BJ (cell line): ENCODE data around the gene LSP1. TPM values are rescaled to one million over a fixed set of nuclear protein-coding genes. Genes with fewer than 3 reads are reported as not detected.

Source experiments
- CTCF ChIA-PET: fragments of 350-600 bp; formaldehyde crosslinking; extraction: SDS; loops from one replicate; lab custom pipeline; 2021; ENCODE audit warnings: antibody characterized with exemption, inconsistent platforms; lab: Yijun Ruan, JAX
- POLR2A ChIA-PET: fragments of 300-600 bp; sonication (Branson Sonifier 250); formaldehyde crosslinking; extraction: SDS; loops from one replicate; lab custom pipeline; 2021; ENCODE audit warnings: antibody characterized with exemption; lab: Charles Lee
- DNase-seq: peaks from one replicate; pipeline ENCODE4 v3.0.0-alpha.2; 2011; ENCODE audit warnings: low read depth
- H3K27me3 ChIP-seq: 2 replicates; pipeline ENCODE4 v1.6.0; 2011; ENCODE audit warnings: low read length; ENCODE audit not compliant: control insufficient read depth, insufficient read depth
- H3K36me3 ChIP-seq: 2 replicates; pipeline ENCODE4 v1.5.1; 2011; ENCODE audit warnings: low read length; ENCODE audit not compliant: control insufficient read depth, insufficient read depth
- H3K4me3 ChIP-seq: 2 replicates; pipeline ENCODE4 v1.5.1; 2011; ENCODE audit warnings: low read depth, mild to moderate bottlenecking, control low read depth, low read length
- CTCF ChIP-seq: IDR thresholded peaks from 2 replicates; pipeline ENCODE4 v1.5.1; 2011; ENCODE audit warnings: low read depth, mild to moderate bottlenecking, control low read depth, inconsistent platforms, low read length, moderate library complexity; ENCODE audit not compliant: insufficient read depth
- polyA plus RNA-seq: library from polyadenylated mRNA; depleted of rRNA; stranded (reverse); fragments of >200 nt; gene quantifications from 2 replicates; pipeline ENCODE4 v1.2.3, GENCODE V29; 2011

The LSP1 gene
- polyA plus RNA-seq, 1 experiment: not detected

GRCh38 chr11:1866226-1866625 is 13.3 kb downstream of the LSP1 start:
- ChIA-PET POLR2A (no interaction called here), CTCF (interaction anchor here (0.9 to 2.4 kb wide), 3 partner anchors 10 to 83 kb away, joined by 3 to 7 read pairs (median 7); no protein-coding TSS in a partner anchor)
- peaks cover 2% of the 10 kb centered on the region; the same call in 1 of the 2 replicates for H3K27me3 ChIP-seq
- no peak overlapping the region for H3K4me3 ChIP-seq
- no peaks in the 10 kb centered on the region for H3K36me3 ChIP-seq
- TF ChIP-seq CTCF: no peak
- no peak for DNase-seq

GRCh38 chr11:1866776-1867175 is 13.9 kb downstream of the LSP1 start:
- no peak for DNase-seq
- ChIA-PET CTCF (interaction anchor here (1.5 to 2.4 kb wide), 2 partner anchors 10 to 16 kb away, joined by 7 read pairs; no protein-coding TSS in a partner anchor), POLR2A (no interaction called here)
- no peak for TF ChIP-seq CTCF
- Histone ChIP-seq H3K4me3 (no peak overlapping the region), H3K36me3 (no peaks in the 10 kb centered on the region), H3K27me3 (peaks cover 2% of the 10 kb centered on the region; the same call in 1 of the 2 replicates)

- CTCF ChIA-PET: interaction anchor here (1.5 to 2.4 kb wide), 2 partner anchors 9 to 15 kb away, joined by 7 read pairs; no protein-coding TSS in a partner anchor
- Histone ChIP-seq H3K27me3 (peaks cover 2% of the 10 kb centered on the region; the same call in 1 of the 2 replicates), H3K4me3 (no peak overlapping the region), H3K36me3 (no peaks in the 10 kb centered on the region)
- POLR2A ChIA-PET: no interaction called here
- no peak for TF ChIP-seq CTCF
- no peak for DNase-seq
Measured at GRCh38 chr11:1867381-1867780, 14.5 kb downstream of the LSP1 start.

- ChIA-PET POLR2A (no interaction called here), CTCF (no interaction called here)
- Histone ChIP-seq H3K36me3 (no peaks in the 10 kb centered on the region), H3K27me3 (peaks cover 2% of the 10 kb centered on the region; the same call in 1 of the 2 replicates), H3K4me3 (no peak overlapping the region)
- TF ChIP-seq CTCF: no peak
- no peak for DNase-seq
Measured at GRCh38 chr11:1868056-1868635, 15.3 kb downstream of the LSP1 start.

GRCh38 chr11:1868636-1869291 is 15.9 kb downstream of the LSP1 start:
- ChIA-PET POLR2A (no interaction called here), CTCF (interaction anchor here (0.9 to 2.2 kb wide), 3 partner anchors 9 to 51 kb away, joined by 3 to 10 read pairs (median 4); partner anchors contain the start of gene TNNT3)
- no peak for DNase-seq
- H3K36me3 ChIP-seq: no peaks in the 10 kb centered on the region
- TF ChIP-seq CTCF: no peak
- no peak overlapping the region for H3K4me3 ChIP-seq
- peaks cover 2% of the 10 kb centered on the region; the same call in 1 of the 2 replicates for H3K27me3 ChIP-seq
